Esophagus muscularis mucosa (tissue), 4 donors: ENCODE data around the gene NUP160. TPM values are rescaled to one million over a fixed set of nuclear protein-coding genes. Genes with fewer than 3 reads are reported as not detected.
"Not testable (repeated sequence)": the region's sequence is repeated elsewhere in the genome, so short reads cannot be mapped to it uniquely, and the experiment has no call there.

Experiments
- DNase-seq: peaks from one replicate; pipeline ENCODE4 v3.0.0-alpha.2; 2017; ENCODE audit errors: extremely low spot score
- H3K27ac ChIP-seq, 4 donors: fragments of 200-600 bp; sonication (generic); replicated peaks in 1 of 4; 1 replicate in 3 of 4; 2 replicates in 1 of 4; pipeline ENCODE4 v1.5.1; 2016 to 2019; ENCODE audit warnings: mild to moderate bottlenecking in 1 of 4
- H3K27me3 ChIP-seq, 4 donors: fragments of 200-600 bp; sonication (generic); one replicate each; pipeline versions ENCODE4 v1.5.1 to v1.6.0; 2016 to 2019
- H3K36me3 ChIP-seq, 4 donors: fragments of 200-600 bp; sonication (generic); one replicate each; pipeline ENCODE4 v1.5.1; 2016 to 2019
- H3K4me1 ChIP-seq, 4 donors: fragments of 200-600 bp; sonication (generic); one replicate each; pipeline ENCODE4 v1.5.1; 2016 to 2019
- H3K4me3 ChIP-seq, 4 donors: fragments of 200-600 bp; sonication (generic); 1 replicate in 2 of 4; 2 replicates in 2 of 4; pipeline ENCODE4 v1.5.1; 2016 to 2019; ENCODE audit warnings: mild to moderate bottlenecking in 4 of 4, moderate library complexity in 1 of 4
- H3K9me3 ChIP-seq, 4 donors: fragments of 200-600 bp; sonication (generic); 1 replicate in 3 of 4; 2 replicates in 1 of 4; pipeline ENCODE4 v1.5.1; 2016 to 2019
- EP300 ChIP-seq: sonication (generic); formaldehyde crosslinking; IDR thresholded peaks from one replicate; pipeline ENCODE4 v1.6.1; 2017; ENCODE audit warnings: antibody characterized with exemption
- POLR2A ChIP-seq: fragments of 450-650 bp; IDR thresholded peaks from one replicate; pipeline ENCODE4 v1.6.1; 2017; ENCODE audit warnings: antibody characterized with exemption, moderate library complexity, mild to moderate bottlenecking, low read depth
- POLR2AphosphoS5 ChIP-seq, 2 donors: sonication (generic); formaldehyde crosslinking; IDR thresholded peaks; one replicate each; pipeline ENCODE4 v1.6.1; 2017; ENCODE audit warnings: antibody characterized with exemption in 2 of 2
- WGBS: methylation state at CpG from one replicate; pipeline ENCODE4 v1.1.5; 2018; 5-methylcytosine and 5-hydroxymethylcytosine counted together
- intact Hi-C: fragments of 100-400 bp; cut with DNase I; formaldehyde crosslinking; loops from one replicate; pipeline ENCODE4 v1.15.1; 2023
- total RNA-seq, 4 donors: library from RNA; depleted of rRNA; stranded (reverse); fragments of >200 nt; gene quantifications; one replicate each; pipeline versions ENCODE4 v1.1.0 to v1.2.1, GENCODE V29; 2016
- TF ChIP-seq, protein P1 (sequence below), 3 experiments: fragments of 200-600 bp in 2 of 3; fragments of 450-650 bp in 1 of 3; sonication (generic) in 2 of 3; IDR thresholded peaks; one replicate each; pipeline ENCODE4 v1.5.1; 2017 to 2019; ENCODE audit warnings: antibody characterized with exemption in 3 of 3, mild to moderate bottlenecking in 2 of 3, moderate library complexity in 1 of 3

NUP160 gene
- total RNA-seq, 4 donors from 2014 or later = 18.4 to 22.7 (median 19.0) TPM

DNA sequence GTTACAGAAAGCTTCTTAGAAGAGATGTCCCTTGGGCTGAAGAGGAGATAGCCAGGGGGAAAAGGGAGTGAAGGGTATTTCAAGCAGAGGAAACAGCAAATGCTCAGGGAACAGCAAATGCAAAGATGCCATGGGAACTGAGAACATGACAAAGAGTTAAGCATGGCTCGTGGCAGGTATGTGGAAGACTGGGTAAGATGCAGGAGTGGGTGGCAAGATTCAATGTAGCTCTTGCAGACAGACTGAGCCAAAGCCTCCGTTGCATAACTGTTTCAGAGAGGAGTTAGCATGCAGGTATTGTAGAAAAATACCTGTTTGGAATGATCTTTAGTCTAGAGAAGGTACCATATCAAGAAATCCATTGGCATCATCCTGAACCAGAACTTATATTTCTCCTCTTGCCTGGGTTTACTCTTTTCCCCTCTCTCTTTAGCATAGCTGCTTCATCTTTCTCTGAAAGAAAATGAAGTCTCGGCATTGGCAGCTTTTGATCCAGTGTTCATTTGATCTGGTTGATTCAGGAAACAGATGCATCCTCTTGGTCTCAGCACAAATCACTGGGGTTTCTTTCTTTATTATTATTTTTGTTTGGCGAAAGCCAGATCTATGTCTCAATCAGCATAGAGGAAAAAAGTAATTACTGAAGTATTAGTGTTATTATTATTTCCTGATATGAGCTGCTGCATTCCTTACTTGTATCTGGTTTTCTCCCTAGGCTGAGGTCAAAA, 41.7 kb upstream of the NUP160 start:
- Histone ChIP-seq H3K4me1 (peaks cover 0 to 17% (median 0%) of the 10 kb centered on the region in 4 donors), H3K27ac (no peak overlapping the region), H3K9me3 (no peaks in the 10 kb centered on the region), H3K36me3 (no peaks in the 10 kb centered on the region), H3K4me3 (no peak overlapping the region), H3K27me3 (no peaks in the 10 kb centered on the region)
- TF ChIP-seq, protein P1, sequence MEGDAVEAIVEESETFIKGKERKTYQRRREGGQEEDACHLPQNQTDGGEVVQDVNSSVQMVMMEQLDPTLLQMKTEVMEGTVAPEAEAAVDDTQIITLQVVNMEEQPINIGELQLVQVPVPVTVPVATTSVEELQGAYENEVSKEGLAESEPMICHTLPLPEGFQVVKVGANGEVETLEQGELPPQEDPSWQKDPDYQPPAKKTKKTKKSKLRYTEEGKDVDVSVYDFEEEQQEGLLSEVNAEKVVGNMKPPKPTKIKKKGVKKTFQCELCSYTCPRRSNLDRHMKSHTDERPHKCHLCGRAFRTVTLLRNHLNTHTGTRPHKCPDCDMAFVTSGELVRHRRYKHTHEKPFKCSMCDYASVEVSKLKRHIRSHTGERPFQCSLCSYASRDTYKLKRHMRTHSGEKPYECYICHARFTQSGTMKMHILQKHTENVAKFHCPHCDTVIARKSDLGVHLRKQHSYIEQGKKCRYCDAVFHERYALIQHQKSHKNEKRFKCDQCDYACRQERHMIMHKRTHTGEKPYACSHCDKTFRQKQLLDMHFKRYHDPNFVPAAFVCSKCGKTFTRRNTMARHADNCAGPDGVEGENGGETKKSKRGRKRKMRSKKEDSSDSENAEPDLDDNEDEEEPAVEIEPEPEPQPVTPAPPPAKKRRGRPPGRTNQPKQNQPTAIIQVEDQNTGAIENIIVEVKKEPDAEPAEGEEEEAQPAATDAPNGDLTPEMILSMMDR (IDR thresholded peaks at IDR 0.05) = no peak
- no peak for TF ChIP-seq POLR2AphosphoS5 (IDR thresholded peaks at IDR 0.05)
- intact Hi-C loops = no loop called here
- no peak for DNase-seq
- WGBS = 56% methylated on average over 4 of the region's 4 CpGs

GRCh38 chr11:47887910-47888569, 39.9 kb upstream of the NUP160 start:
- TF ChIP-seq POLR2AphosphoS5 (IDR thresholded peaks at IDR 0.05) (no peak), POLR2A (no peak), EP300 (no peak)
- TF ChIP-seq, protein P1 (IDR thresholded peaks at IDR 0.05) = no peak
- H3K4me3 ChIP-seq = no peak overlapping the region
- no peak for DNase-seq
- H3K27me3 ChIP-seq = no peaks in the 10 kb centered on the region
- WGBS = 98% methylated on average over 5 of the region's 5 CpGs
- H3K27ac ChIP-seq = no peak overlapping the region
- no peaks in the 10 kb centered on the region for H3K36me3 ChIP-seq
- intact Hi-C loops = no loop called here
- H3K9me3 ChIP-seq = no peaks in the 10 kb centered on the region
- peaks cover 0 to 17% (median 0%) of the 10 kb centered on the region in 4 donors for H3K4me1 ChIP-seq

DNA sequence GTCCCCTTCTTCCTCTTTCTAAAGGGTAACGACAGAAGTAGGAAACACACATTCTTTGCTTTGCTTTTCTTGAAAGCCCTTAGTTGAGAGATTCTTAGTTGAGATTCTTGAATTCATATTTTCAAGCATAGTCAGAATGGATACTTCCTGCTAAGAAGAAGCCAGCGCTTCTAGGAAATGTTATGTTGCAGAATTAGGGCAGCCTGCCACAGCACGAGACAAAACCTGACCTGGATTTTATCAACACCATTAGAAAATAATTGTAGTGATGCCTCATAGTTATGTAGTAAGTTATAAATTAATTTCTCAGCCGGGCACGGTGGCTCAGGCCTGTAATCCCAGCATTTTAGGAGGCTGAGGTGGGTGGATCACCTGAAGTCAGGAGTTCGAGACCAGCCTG, 37.9 kb upstream of the NUP160 start:
- TF ChIP-seq POLR2A = no peak
- no peak for TF ChIP-seq POLR2AphosphoS5 (IDR thresholded peaks at IDR 0.05)
- TF ChIP-seq, protein P1 (IDR thresholded peaks at IDR 0.05) = no peak
- TF ChIP-seq EP300 = no peak
- DNase-seq = no peak
- Histone ChIP-seq H3K4me3 (no peak overlapping the region), H3K27me3 (no peaks in the 10 kb centered on the region), H3K9me3 (no peaks in the 10 kb centered on the region), H3K27ac (peak overlapping the region in 1 of 4 donors; percentile 3), H3K4me1 (peaks cover 0 to 17% (median 0%) of the 10 kb centered on the region in 4 donors), H3K36me3 (no peaks in the 10 kb centered on the region)
- 43% methylated on average over 6 of the region's 6 CpGs for WGBS
- intact Hi-C loops = no loop called here

DNA sequence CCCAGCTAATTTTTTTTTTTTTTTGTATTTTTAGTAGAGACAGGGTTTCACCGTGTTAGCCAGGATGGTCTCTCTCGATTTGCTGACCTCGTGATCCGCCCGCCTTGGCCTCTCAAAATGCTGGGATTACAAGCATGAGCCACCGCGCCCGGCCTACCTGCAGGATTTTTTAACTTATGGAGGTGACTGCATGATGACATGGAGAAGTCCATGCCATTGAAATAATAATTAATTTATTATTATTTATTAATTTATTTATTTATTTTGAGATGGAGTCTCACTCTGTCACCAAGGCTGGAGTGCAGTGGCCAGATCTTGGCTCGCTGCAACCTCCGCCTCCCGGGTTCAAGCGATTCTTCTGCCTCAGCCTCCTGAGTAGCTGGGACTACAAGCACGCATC, 34.3 kb upstream of the NUP160 start:
- intact Hi-C loops = not testable (repeated sequence)

DNA sequence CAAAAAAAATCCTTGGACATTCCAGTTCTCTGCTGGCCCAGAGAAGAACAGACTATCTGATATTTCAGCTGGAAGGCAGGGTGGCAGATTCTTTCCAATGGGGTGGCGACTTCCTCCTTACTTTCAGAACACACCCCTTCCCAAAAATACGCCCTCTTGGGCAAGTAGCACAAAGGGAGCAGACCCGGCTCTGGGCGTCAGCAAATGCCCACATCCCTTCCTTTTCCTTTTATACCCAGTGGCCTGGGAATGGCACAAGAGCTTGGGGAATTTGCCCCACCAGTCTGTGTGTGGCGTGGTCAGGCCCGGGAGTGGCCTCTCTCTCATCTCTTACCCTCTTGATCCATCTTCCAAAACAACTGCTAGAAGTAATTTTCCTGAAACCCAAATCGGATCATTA, 33.0 kb upstream of the NUP160 start:
- Histone ChIP-seq H3K4me1 (peaks cover 0 to 8% (median 0%) of the 10 kb centered on the region in 4 donors), H3K9me3 (peaks cover 0 to 9% (median 4%) of the 10 kb centered on the region in 4 donors), H3K27ac (no peak overlapping the region), H3K36me3 (no peaks in the 10 kb centered on the region), H3K4me3 (no peak overlapping the region), H3K27me3 (no peaks in the 10 kb centered on the region)
- intact Hi-C loops = no loop called here
- WGBS = 73% methylated on average over 7 of the region's 7 CpGs
- no peak for TF ChIP-seq POLR2A
- TF ChIP-seq EP300 = no peak
- TF ChIP-seq, protein P1 (IDR thresholded peaks at IDR 0.05) = no peak
- TF ChIP-seq POLR2AphosphoS5 (IDR thresholded peaks at IDR 0.05) = no peak
- DNase-seq = no peak

More for the DNA sequence above, 34.3 kb upstream of the NUP160 start:
- not testable (repeated sequence) for DNase-seq, H3K36me3 ChIP-seq, H3K9me3 ChIP-seq, H3K27me3 ChIP-seq, H3K4me3 ChIP-seq, H3K27ac ChIP-seq
- H3K4me1 ChIP-seq = peaks cover 0 to 12% (median 0%) of the 10 kb centered on the region in 4 donors
- 91% methylated on average over 13 of the region's 13 CpGs for WGBS
